Stimulated activated CD4-positive, alpha-beta T cell treated with anti-CD3 and anti-CD28 coated beads, Interleukin-2, amount 100 ng/mL, for 4 hours (primary cell): ENCODE data around the gene FRMPD4.

Experiments used
- DNase-seq: peaks from one replicate; pipeline ENCODE4 v3.0.0-alpha.2; 2020; ENCODE audit warnings: low read depth

FRMPD4 gene

DNA sequence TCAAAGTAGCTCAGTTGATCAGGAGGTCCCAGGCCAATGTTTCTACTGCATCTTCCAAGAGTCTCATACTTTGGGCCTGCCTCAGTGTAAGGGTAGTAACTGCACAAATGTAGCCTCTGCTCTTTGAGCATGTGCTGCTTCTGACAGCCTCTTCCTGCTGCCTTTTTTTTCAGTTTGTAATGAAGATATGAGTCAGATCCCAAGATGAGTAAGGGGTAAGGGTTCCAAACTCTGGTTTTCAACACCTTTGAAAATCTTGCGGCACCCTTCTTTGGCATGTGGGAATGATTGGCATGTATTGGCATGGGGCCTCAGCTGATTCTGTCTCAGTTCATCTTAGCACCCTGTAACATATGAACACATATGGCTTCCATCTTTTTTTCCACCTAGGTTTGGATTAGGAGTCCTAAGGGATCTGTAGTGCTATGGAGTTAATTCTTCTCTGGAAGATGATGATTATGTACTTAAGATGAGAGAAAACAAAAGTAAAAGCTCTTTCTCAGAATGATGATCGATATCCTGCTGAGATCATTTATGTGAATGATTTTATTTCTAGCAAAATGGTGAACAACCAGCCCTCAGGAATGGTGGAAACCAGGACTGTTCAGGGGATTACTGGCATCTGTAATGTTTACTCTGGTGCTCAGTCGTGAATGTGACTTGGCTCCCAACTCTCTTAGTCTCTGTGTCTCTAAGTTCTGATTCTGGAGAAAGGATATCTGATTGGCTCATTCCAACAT is 534.3 kb downstream of the FRMPD4 start:
- DNase-seq: no peak

- no peak for DNase-seq
Measured at GRCh38 chrX:12673487-12673886, 535.2 kb downstream of the FRMPD4 start.

DNA sequence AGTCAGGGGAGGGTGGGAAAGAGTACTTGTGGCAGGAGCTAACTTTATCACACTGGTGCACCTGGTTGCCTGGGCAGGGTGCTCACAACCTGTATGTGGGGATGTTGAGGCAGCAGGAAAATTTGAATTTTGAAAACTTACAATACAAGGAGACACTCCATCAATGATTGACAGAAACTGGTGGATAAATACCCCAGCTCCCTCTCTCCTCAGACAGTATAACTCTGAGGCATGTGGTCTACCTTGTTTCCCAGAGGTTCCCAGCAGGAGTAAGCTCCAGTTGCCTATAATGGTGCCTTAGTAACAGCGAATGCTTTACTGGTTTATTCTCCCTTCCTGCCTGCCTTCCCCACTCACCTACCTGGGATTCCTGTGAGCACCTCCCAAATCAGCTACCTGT is 541.2 kb downstream of the FRMPD4 start:
- no peak for DNase-seq

DNA sequence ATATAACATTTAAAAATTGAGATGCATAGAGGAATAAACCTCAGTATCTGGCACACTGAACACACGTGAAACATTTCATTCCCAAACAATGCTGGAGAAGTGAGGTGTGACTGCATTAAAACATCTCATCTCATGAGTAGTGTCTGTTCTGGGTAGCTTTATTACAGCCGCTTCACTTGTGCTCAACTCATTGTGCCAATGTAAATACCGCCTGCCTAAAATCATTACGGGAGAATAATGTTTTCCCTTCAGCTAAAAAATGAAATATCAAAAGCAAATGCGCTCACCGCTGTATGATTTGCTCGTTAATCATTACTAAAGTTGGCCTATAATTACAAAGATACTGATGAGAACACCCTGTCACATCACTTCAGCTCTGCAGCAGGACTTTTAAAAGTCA is 542.8 kb downstream of the FRMPD4 start:
- no peak for DNase-seq

GRCh38 chrX:12685541-12685940 is 547.3 kb downstream of the FRMPD4 start:
- DNase-seq: no peak

DNA sequence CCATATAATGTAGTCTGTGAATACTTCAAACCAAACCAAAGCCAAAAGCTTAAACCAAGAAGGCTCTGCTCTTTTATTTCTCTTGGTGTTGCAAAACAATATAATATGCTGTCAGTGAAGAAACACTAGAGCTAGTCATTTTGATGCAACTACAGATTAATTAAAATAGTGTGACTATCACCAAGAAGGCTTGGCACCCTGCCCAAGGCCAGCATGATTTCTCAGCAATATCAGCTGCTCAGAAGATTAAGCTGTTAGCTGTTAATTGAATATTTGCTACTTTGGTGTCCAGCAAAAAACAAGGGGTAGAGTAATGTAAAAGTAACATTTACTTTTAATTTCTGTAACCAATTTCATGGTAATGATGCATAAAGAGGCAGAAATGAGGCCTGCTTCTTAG is 548.1 kb downstream of the FRMPD4 start:
- DNase-seq: no peak

DNA sequence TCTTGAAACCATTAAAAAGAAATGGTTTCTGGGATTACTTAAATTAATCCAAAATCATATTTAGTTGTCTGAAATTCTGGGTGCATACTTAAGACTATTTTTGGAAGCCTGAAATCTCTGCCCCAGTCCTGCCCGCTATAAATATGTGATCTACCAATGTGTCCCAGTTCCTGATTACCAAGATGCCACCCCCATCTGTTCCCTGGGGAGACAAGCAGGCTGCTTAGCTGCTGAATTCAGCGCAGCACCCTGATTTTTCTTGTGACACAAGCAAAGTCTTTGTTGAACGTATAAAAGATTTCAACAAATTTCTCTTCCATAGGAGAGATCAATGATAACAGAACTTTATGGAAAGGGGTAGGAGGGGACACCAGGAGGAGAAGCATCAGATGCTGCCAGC is 552.4 kb downstream of the FRMPD4 start:
- DNase-seq: no peak

DNA sequence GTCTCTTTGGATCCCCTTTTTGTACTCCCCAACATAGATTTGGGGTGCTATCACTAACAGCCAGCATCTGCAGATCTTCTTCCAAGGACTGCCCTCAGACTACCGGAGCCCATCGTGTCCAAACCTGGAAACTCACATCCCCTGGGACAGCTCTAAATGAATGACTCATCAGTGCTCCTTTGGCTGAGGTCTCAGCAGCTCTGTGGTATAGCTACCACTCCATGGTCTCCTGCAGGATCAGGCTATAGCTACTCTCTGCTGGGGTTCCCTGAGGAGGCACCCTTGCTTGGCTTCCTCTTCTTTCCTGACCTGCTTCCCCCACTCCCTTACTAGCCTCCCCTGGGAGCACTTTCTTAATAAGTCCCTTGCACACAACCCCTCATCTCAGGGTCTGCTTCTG is 555.5 kb downstream of the FRMPD4 start:
- no peak for DNase-seq

DNA sequence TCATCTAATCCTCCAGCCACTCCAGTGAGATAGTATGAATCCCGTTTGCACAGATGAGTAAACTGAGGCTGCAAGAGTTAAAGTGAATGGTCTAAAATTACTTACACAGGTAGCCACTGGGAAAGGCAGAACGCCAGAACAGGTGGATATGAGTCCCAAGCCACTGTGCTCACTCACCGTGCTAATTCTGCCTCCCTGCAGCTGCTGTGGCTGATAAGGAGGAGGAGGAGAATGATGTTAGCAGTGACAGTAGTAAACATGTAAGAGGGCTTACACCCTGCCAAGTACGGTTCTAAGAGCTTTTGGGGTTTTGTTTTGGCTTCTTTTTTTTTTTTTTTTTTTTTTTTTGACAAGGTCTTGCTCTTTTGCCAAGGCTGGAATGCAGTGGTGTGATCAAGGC is 562.5 kb downstream of the FRMPD4 start:
- no peak for DNase-seq

GRCh38 chrX:12701628-12702027 is 563.4 kb downstream of the FRMPD4 start:
- no peak for DNase-seq

DNA sequence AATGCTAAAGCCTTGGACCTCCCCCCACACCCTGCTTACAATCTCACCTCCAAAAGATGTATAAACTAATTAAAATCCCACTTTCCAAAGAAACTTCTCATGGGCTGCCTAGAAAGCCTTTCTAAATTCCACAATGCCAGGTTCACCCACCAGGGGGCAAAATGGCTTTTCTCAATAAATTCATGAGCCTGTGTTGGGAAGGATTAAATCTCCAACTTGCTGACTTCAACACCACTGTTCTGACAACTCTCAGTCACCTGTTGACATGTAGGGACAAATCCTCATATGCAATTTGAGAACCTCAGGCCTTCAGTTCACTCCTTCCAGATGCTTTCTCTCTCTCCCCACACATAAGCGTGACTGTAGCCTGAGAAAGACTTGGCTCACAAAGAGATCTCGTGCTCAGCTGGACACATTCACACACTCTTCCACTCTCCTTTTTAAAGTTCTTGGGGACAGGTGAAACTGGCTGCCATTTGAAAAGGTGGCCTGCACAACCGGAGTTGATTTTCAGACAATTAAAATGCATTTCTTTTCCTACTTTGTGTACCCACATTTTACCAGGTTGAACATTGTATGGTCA is 564.3 kb downstream of the FRMPD4 start:
- DNase-seq: no peak

GRCh38 chrX:12704706-12705105 is 566.4 kb downstream of the FRMPD4 start:
- DNase-seq: no peak

- no peak for DNase-seq
Measured at GRCh38 chrX:12709047-12709446, 570.8 kb downstream of the FRMPD4 start.

DNA sequence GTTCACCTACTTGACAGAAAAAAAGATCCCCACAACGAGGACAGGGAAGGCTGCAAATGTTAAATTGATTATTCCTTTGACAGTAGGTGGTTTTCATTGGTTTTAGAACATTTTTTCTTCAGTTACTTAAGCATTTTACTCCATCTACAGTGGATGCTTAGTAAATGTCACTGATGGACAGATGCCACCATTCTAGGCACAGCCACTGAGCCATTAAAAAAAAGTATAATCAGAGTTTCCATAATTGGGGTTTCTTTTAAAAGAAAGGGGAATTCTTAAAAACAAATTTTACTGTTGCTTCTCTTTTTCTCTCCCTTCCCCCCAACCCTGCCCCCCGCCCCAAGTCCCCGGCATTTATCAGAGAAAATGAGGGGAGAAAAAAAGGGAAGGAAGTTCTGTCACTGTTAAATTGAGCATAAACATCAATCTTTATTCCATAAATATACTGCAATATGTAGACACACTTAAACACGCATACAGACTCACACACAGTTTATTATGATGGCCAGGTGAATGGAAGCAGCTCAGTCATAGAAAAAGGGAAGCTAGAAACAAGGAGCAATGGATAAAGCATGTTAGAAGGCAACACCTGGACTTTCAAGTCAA is 573.3 kb downstream of the FRMPD4 start:
- DNase-seq: no peak

GRCh38 chrX:12716574-12716973 is 578.3 kb downstream of the FRMPD4 start:
- DNase-seq: no peak

DNA sequence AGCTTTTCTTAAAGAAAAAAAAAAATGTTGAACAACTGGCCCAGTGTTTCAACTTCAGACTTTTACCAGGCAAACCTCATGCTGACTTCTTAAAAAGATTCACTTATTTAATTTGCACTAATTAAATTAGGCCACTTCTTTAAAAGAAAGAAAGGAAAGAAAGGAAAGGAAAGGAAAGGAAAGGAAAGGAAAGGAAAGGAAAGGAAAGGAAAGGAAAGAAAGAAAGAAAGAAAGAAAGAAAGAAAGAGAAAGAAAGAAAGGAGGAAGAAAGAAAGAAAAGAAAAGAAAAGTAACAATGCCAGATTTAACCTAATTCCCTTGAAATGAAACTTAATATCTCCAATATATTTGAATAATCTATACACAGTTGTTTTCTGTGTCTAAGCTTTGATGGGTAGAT is 581.6 kb downstream of the FRMPD4 start:
- DNase-seq: no peak

DNA sequence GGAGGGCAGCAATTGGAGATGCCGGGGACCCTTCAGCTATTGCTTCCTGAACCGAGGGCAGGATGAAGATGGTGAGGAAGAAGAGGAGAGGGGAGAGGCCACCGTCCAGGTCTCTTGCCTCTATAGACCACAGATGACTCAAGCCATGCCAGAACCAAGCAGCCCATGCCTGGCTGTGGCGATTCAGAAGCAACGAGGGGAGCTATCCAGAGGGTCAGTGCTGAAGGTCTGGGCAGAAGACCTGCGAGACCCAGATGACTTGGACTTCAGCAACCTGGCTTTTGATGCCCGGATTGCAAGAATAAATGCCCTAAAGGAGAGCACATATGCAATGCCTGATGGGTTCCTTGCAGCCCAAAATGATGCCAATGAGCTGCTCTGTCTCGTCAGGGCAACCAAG is 582.8 kb downstream of the FRMPD4 start:
- DNase-seq: no peak

DNA sequence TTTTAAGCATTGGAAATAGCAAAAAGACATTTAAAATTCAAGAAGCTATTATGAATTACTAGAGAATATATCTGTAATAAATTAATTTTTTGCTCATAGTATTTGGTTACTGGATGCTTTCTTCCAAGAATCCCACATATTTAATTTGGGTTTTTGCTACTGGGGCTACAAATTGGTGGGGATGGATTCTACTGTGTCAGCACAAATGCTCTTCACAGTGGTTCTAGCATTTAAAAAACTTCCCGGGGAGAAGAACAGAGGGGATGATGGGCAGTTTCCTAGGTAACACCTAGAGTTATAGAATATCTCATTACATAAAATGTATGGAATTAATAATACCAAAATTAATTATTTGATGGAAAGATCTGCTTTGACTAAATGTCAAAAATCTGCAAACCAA is 584.0 kb downstream of the FRMPD4 start:
- DNase-seq: no peak

- no peak for DNase-seq
Measured at GRCh38 chrX:12741416-12741815, 603.1 kb downstream of the FRMPD4 start.

- no peak for DNase-seq
Measured at GRCh38 chrX:12747433-12747832, 609.2 kb downstream of the FRMPD4 start.

- no peak for DNase-seq
Measured at GRCh38 chrX:12751887-12752286, 613.6 kb downstream of the FRMPD4 start.

GRCh38 chrX:12753366-12753765 is 615.1 kb downstream of the FRMPD4 start:
- no peak for DNase-seq

- no peak for DNase-seq
Measured at GRCh38 chrX:12758291-12758690, 620.0 kb downstream of the FRMPD4 start.

DNA sequence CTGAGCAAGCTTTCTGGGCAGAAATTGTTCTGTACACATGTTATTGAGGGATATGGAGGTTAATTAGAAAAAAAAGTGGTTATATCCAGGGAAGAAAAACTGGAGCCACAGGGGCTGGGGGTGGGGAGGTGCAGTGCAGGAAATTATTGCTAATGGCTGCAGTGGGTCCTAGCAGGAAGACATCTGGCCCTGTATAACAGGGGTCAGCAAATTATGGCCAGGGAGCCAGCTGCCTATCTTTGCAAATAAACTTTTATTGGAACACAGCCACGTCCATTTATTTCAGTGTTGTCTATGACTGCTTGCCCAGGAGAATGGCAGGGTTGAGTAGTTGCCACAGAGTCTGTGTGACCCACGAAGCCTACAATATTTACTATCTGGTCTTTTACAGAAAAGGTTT is 629.6 kb downstream of the FRMPD4 start:
- DNase-seq: no peak
